Metanephros (tissue), 2 donors: ENCODE results near the gene SPRR3. TPM values are rescaled to one million over a fixed set of nuclear protein-coding genes. Genes with fewer than 3 reads are reported as not detected.

Source experiments
- small RNA-seq: library from RNA; depleted of rRNA; stranded (forward); fragments of <200 nt; gene quantifications from one replicate; pipeline ENCODE3, GENCODE V24; 2014; ENCODE audit warnings: low replicate concordance
- total RNA-seq: library from RNA; depleted of rRNA; stranded (reverse); fragments of >200 nt; gene quantifications from one replicate; pipeline ENCODE4 v1.2.3, GENCODE V29; 2014

Gene SPRR3
- total RNA-seq = 0.58 TPM

DNA sequence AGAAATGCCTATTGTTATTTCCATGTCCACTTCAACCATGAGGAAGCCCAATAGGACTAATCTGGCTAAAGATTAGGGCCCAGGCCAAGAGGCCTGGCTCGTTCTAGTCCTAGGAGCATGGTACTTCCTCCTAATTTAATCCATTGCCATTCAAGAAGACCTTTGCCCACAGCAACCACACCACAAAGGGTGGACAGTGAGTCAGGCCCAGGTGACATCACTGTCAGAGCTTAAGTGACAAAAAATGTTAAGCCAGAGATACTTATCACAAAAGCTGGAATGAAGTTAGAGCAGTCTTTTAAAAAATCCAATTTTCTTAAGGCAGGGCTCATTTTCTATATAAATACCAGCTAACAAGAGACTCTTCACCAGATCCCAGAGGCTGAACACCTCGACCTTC is at the start of gene SPRR3:
TSS of gene SPRR3 (plus strand) at position 368 of the 400 bp plus-strand sequence. CDS start 1,272 bp downstream, outside the sequence.

DNA sequence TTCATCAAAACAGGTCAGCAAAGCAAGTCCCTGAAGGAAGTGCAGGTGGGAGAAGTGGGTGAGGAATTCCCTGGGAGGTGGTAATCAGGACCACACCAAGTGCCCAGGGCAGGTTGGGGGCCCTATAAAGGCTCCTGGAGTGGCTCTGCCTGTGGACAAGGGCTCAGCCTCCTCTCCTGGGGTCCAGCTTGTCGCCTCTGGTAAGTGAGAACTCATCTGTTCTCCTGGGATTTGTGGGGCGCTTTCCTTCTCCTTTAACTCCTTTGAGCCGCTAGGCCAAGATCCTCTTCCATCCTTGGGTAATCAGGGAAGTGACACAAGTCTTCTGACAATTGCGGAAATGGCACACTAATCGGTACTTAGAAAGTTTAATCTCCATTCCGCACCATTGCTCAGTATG is 31.1 kb upstream of the SPRR3 start, which contains the start of gene SPRR4:
TSS of gene SPRR4 (plus strand) at position 154 of the 400 bp plus-strand sequence. CDS start 1,243 bp downstream, outside the sequence.

DNA sequence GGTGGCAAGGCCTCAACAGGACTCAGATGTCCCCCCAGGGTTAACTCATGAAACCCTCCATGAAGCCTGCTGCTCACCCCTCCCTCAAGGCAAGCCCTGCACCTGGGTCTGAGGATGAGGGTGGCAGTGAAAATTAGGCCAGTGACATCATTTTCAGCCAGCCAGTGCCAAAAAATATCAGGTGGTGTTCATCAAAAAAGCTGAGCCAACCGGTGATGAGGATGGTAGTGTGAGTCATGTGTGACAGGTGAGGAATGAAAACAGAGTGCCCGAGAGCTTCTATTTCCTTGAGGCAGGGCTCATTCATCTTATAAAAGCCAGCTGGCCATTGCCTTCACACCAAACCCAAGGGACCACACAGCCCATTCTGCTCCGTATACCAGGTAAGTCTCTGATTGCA is 17.8 kb upstream of the SPRR3 start, which contains the start of gene SPRR1A:
TSS of gene SPRR1A (plus strand) at position 339 of the 400 bp plus-strand sequence. CDS start 1,150 bp downstream, outside the sequence.

GRCh38 chr1:153030895-153031294 is 29.3 kb downstream of the SPRR3 start, which contains the start of gene SPRR1B:
Gene SPRR1B, plus strand, starts transcription at chr1:153031203. Its CDS starts 1,143 bp downstream, at chr1:153032346.

GRCh38 chr1:153040950-153041631 is 39.5 kb downstream of the SPRR3 start, which contains the start of gene SPRR2D:
Gene SPRR2D, minus strand, starts transcription at chr1:153041120. Its CDS starts 774 bp downstream, at chr1:153040346.

Small RNA genes lying within 50 kb of the gene (small RNA-seq; reads per million reads assigned to genes)
- gene AL356867.1 = not detected
- not detected for gene RF00322
- not detected for gene SPRR1A

Other genes with a start within 250 kb of the SPRR3 start
- gene KPRP, start 243.7 kb upstream of the SPRR3 start, total RNA-seq = not detected
- gene LCE1F, start 226.6 kb upstream of the SPRR3 start, total RNA-seq = not detected
- gene LCE1E, start 215.5 kb upstream of the SPRR3 start, total RNA-seq = not detected
- not detected for gene LCE1D, start 205.0 kb upstream of the SPRR3 start, total RNA-seq
- gene LCE1C, start 195.1 kb upstream of the SPRR3 start, total RNA-seq = not detected
- gene LCE1B, start 189.8 kb upstream of the SPRR3 start, total RNA-seq = not detected
- gene LCE1A, start 174.3 kb upstream of the SPRR3 start, total RNA-seq = not detected
- not detected for gene LCE6A, start 158.9 kb upstream of the SPRR3 start, total RNA-seq
- not detected for gene LCE7A, start 141.8 kb upstream of the SPRR3 start, total RNA-seq
- not detected for gene SMCP, start 123.4 kb upstream of the SPRR3 start, total RNA-seq
- gene IVL, start 93.2 kb upstream of the SPRR3 start, total RNA-seq = 0.35 TPM
- gene SPRR5, start 54.5 kb upstream of the SPRR3 start, total RNA-seq = not detected
- gene SPRR4, start 31.1 kb upstream of the SPRR3 start, total RNA-seq = not detected
- not detected for gene SPRR1A, start 17.7 kb upstream of the SPRR3 start, total RNA-seq
- not detected for gene SPRR1B, start 29.5 kb downstream of the SPRR3 start, total RNA-seq
- not detected for gene SPRR2D, start 39.4 kb downstream of the SPRR3 start, total RNA-seq
- not detected for gene SPRR2A, start 55.8 kb downstream of the SPRR3 start, total RNA-seq
- not detected for gene SPRR2B, start 69.9 kb downstream of the SPRR3 start, total RNA-seq
- gene SPRR2E, start 92.8 kb downstream of the SPRR3 start, total RNA-seq = not detected
- not detected for gene SPRR2F, start 111.8 kb downstream of the SPRR3 start, total RNA-seq
- not detected for gene SPRR2G, start 149.1 kb downstream of the SPRR3 start, total RNA-seq
- gene LELP1, start 201.7 kb downstream of the SPRR3 start, total RNA-seq = not detected
- not detected for gene PRR9, start 215.8 kb downstream of the SPRR3 start, total RNA-seq